Panc1 (cell line): ENCODE data around the gene MSANTD2. TPM values are rescaled to one million over a fixed set of nuclear protein-coding genes. Genes with fewer than 3 reads are reported as not detected.

Experiments
- ATAC-seq: fragments of 200-7000 bp; cut with Tn5 transposase; 2 replicates; pipeline ENCODE4 v1.9.1; 2020; ENCODE audit warnings: mild to moderate bottlenecking, moderate library complexity
- BruUV-seq: library from RNA; stranded (reverse); fragments of 400-500 nt; replicated peaks from 2 replicates; lab custom pipeline; 2021; lab: Mats Ljungman, UMichigan
- CTCF ChIA-PET: fragments of 300-600 bp; sonication (Branson Sonifier 250); formaldehyde crosslinking; loops from one replicate; lab custom pipeline; 2022; ENCODE audit warnings: antibody characterized with exemption; lab: Charles Lee
- POLR2A ChIA-PET: fragments of 300-600 bp; sonication (Branson Sonifier 250); formaldehyde crosslinking; loops from one replicate; lab custom pipeline; 2022; ENCODE audit warnings: antibody characterized with exemption; lab: Charles Lee
- DNase-seq: peaks from one replicate; pipeline ENCODE4 v3.0.0-alpha.2; 2010; ENCODE audit warnings: low read depth, low spot score
- H3K27ac ChIP-seq: 2 replicates; pipeline ENCODE4 v1.5.1; 2011; ENCODE audit warnings: mild to moderate bottlenecking, low read length, inconsistent platforms
- H3K27me3 ChIP-seq: fragments of 200-500 bp; sonication (Bioruptor generic); 2 replicates; pipeline ENCODE4 v1.6.0; 2014; ENCODE audit warnings: low read length, inconsistent platforms; ENCODE audit not compliant: control insufficient read depth, insufficient read depth
- H3K36me3 ChIP-seq: fragments of 200-500 bp; sonication (Bioruptor generic); 2 replicates; pipeline ENCODE4 v1.5.1; 2014; ENCODE audit warnings: inconsistent platforms, mild to moderate bottlenecking, low read length, moderate library complexity; ENCODE audit not compliant: control insufficient read depth, insufficient read depth
- H3K4me1 ChIP-seq: 2 replicates; pipeline ENCODE4 v1.5.1; 2011; ENCODE audit warnings: inconsistent platforms, mild to moderate bottlenecking, low read length, moderate library complexity; ENCODE audit not compliant: control insufficient read depth, insufficient read depth
- H3K4me3 ChIP-seq, 2 experiments: 2 replicates each; pipeline ENCODE4 v1.5.1; 2011 to 2012; ENCODE audit warnings: low read depth in 2 of 2, low read length in 2 of 2, mild to moderate bottlenecking in 2 of 2, inconsistent platforms in 1 of 2, moderate library complexity in 1 of 2
- H3K9me3 ChIP-seq: fragments of 200-500 bp; sonication (Bioruptor generic); 2 replicates; pipeline ENCODE4 v1.5.1; 2014; ENCODE audit warnings: low read depth, mild to moderate bottlenecking, inconsistent platforms, low read length, moderate library complexity; ENCODE audit not compliant: control insufficient read depth, insufficient read depth
- CTCF ChIP-seq: fragments of 450-650 bp; IDR thresholded peaks from 2 replicates; pipeline ENCODE4 v1.5.1; 2017; ENCODE audit warnings: mild to moderate bottlenecking
- POLR2AphosphoS5 ChIP-seq: IDR thresholded peaks from 2 replicates; pipeline ENCODE4 v1.6.1; 2012; ENCODE audit warnings: mild to moderate bottlenecking, low read depth, low read length, moderate library complexity
- SIN3A ChIP-seq: IDR thresholded peaks from 2 replicates; pipeline ENCODE4 v1.6.1; 2012; ENCODE audit warnings: low read depth, mild to moderate bottlenecking, low read length, moderate library complexity, borderline replicate concordance; ENCODE audit not compliant: insufficient read depth
- TCF7L2 ChIP-seq: IDR thresholded peaks from 2 replicates; pipeline ENCODE4 v1.6.1; 2011; ENCODE audit warnings: mild to moderate bottlenecking, low read depth, low read length, inconsistent platforms
- in situ Hi-C: cut with HindIII; loops from 2 replicates; pipeline ENCODE4 v1.10.0; 2016; ENCODE audit warnings: low sequenced_read_pairs, low pct_unique_long_range_greater_than_20kb
- intact Hi-C: fragments of 100-400 bp; cut with micrococcal nuclease; formaldehyde crosslinking; loops from one replicate; pipeline ENCODE4 v1.10.0; 2022; ENCODE audit not compliant: unreplicated experiment
- total RNA-seq: library from RNA; stranded (reverse); gene quantifications from one replicate; pipeline ENCODE4 v1.2.1, GENCODE V29; 2021; ENCODE audit not compliant: unreplicated experiment
- TF ChIP-seq, protein P1 (sequence below), 2 experiments: IDR thresholded peaks; 2 replicates each; pipeline ENCODE4 v1.6.1; 2011 to 2012; ENCODE audit warnings: low read depth in 2 of 2, control low read depth in 1 of 2, low read length in 1 of 2, mild to moderate bottlenecking in 1 of 2, moderate library complexity in 1 of 2; ENCODE audit not compliant: insufficient read depth in 1 of 2

Gene MSANTD2
- total RNA-seq, 1 experiment from 2014 or later, result 20.5 TPM

GRCh38 chr11:124784051-124784450, 16.2 kb downstream of the MSANTD2 start:
- CTCF ChIA-PET, result interaction anchor here (0.8 kb wide), 1 partner anchor 26 kb away, joined by 3 read pairs; no protein-coding TSS in a partner anchor

GRCh38 chr11:124783002-124783401, 17.2 kb downstream of the MSANTD2 start:
- no peaks in the 10 kb centered on the region for H3K4me1 ChIP-seq
- no TSS peak for BruUV-seq
- H3K9me3 ChIP-seq, result no peaks in the 10 kb centered on the region
- in situ Hi-C loops (no loop called here), intact Hi-C loops (no loop called here)
- no peaks in the 10 kb centered on the region for H3K36me3 ChIP-seq
- DNase-seq (no peak), ATAC-seq (no peak)
- TF ChIP-seq TCF7L2, result no peak
- TF ChIP-seq POLR2AphosphoS5, result no peak
- TF ChIP-seq SIN3A, result no peak
- TF ChIP-seq, protein P1, sequence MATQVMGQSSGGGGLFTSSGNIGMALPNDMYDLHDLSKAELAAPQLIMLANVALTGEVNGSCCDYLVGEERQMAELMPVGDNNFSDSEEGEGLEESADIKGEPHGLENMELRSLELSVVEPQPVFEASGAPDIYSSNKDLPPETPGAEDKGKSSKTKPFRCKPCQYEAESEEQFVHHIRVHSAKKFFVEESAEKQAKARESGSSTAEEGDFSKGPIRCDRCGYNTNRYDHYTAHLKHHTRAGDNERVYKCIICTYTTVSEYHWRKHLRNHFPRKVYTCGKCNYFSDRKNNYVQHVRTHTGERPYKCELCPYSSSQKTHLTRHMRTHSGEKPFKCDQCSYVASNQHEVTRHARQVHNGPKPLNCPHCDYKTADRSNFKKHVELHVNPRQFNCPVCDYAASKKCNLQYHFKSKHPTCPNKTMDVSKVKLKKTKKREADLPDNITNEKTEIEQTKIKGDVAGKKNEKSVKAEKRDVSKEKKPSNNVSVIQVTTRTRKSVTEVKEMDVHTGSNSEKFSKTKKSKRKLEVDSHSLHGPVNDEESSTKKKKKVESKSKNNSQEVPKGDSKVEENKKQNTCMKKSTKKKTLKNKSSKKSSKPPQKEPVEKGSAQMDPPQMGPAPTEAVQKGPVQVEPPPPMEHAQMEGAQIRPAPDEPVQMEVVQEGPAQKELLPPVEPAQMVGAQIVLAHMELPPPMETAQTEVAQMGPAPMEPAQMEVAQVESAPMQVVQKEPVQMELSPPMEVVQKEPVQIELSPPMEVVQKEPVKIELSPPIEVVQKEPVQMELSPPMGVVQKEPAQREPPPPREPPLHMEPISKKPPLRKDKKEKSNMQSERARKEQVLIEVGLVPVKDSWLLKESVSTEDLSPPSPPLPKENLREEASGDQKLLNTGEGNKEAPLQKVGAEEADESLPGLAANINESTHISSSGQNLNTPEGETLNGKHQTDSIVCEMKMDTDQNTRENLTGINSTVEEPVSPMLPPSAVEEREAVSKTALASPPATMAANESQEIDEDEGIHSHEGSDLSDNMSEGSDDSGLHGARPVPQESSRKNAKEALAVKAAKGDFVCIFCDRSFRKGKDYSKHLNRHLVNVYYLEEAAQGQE (IDR thresholded peaks at IDR 0.05; ENCODE audit: insufficient read depth in 1 of 2, low read depth in 2 of 2, low read length in 1 of 2), result no peak
- TF ChIP-seq CTCF, result no peak
- no peaks in the 10 kb centered on the region for H3K27me3 ChIP-seq
- no peak overlapping the region for H3K27ac ChIP-seq
- H3K4me3 ChIP-seq, result no peak overlapping the region
- POLR2A ChIA-PET, result no interaction called here
- CTCF ChIA-PET, result interaction anchor here (0.8 kb wide), 1 partner anchor 25 kb away, joined by 3 read pairs; no protein-coding TSS in a partner anchor

More at GRCh38 chr11:124784051-124784450, 16.2 kb downstream of the MSANTD2 start:
- DNase-seq (no peak), ATAC-seq (no peak)
- POLR2A ChIA-PET, result no interaction called here
- Histone ChIP-seq H3K36me3 (no peaks in the 10 kb centered on the region), H3K27me3 (no peaks in the 10 kb centered on the region), H3K9me3 (no peaks in the 10 kb centered on the region), H3K4me3 (no peak overlapping the region), H3K4me1 (no peaks in the 10 kb centered on the region), H3K27ac (no peak overlapping the region)
- in situ Hi-C loops, result no loop called here
- TF ChIP-seq SIN3A (no peak), TCF7L2 (no peak), POLR2AphosphoS5 (no peak), CTCF (no peak)
- TF ChIP-seq, protein P1 (IDR thresholded peaks at IDR 0.05; ENCODE audit: insufficient read depth in 1 of 2, low read depth in 2 of 2, low read length in 1 of 2), result no peak
- intact Hi-C loops, result no loop called here
- no TSS peak for BruUV-seq
